GM19397 (cell line): ENCODE results near the gene ZNF792.
"Not testable (repeated sequence)": the region's sequence is repeated elsewhere in the genome, so short reads cannot be mapped to it uniquely, and the experiment has no call there.

Experiments
- ATAC-seq: cut with Tn5 transposase; IDR thresholded peaks from one replicate; pipeline ENCODE4 v1.9.1; 2021; ENCODE audit warnings: mild to moderate bottlenecking, moderate library complexity; ENCODE audit not compliant: unreplicated experiment

The ZNF792 gene

DNA sequence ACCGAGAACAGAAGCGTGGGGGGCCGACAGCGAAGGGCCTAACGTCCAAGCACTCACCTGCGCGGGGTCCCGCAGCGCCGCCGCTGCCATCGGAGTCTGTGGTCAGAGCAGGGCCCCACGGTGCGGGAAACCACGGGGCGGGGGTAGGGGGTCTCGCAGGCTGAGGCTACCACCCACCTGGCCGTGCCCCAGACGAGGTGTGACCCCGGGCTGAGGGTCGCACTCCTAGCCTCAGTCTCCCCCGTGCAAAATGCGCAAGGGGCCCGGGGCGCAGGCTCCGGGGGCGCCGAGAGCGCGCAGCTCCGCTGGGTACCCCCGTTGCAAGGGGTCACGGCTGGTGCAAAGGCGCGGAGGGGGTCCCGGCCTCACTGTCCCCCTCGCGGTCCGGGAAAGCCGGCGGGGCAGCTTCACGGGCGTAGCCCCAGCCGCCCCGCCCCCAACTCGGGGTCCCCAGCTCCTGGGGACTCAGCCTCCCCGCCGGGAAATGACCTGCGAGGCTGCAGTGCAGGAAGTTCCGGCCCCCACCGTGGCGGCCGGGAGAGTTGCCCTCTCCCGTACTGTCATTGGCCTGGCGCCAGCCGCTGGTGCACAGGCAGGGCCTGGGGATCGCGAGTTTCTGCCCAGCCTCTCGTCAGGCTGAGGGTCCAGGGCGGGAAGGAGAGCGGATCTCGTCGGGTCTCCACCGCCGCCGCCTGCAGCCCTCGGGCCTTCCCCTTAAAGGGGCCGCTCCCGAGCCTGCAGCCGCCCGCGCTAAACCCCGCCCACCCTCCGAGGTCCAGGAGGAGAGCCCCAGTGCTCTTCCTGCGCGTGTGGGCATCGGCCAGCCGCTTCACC lies at the start of gene ZNF792:
ZNF792 (minus strand) TSS at position 657 of the 834 bp plus-strand sequence; CDS start at position 90, 567 bp downstream.
- ATAC-seq = peak; percentile 56

DNA sequence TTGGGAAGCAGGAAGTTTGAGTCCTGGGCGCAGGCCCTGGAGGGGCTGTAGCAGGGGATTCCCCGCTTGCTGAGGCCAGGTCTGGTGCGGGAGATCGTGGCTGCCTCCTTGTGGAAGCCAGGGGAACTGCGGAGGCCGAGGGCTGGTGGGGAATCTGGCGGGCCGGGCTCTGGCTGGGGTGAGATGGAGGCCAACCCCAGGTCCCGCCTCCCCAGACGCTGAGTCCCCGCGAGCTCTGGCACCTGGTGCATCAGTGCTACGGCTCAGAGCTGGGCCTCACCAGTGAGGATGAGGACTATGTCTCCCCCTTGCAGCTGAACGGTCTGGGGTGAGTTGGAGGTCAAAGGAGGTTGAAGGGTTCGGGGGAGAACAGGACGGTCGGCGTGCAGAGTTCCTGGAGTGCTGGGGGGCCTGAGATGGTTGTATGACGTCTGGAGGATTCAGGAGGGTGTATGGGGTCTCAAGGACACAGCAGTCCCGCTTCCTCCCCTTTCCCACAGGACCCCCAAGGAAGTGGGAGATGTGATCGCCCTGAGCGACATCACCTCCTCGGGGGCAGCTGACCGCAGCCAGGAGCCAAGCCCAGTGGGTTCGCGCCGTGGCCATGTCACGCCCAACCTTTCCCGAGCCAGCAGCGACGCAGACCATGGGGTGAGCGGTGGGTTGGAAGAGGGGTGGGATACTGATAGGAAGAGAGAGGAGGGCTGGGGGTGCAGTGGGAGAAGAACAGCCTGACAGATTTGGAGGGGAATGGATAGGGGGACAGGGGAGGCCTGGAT lies 49.2 kb upstream of the ZNF792 start:
- ATAC-seq = peak; percentile 65

DNA sequence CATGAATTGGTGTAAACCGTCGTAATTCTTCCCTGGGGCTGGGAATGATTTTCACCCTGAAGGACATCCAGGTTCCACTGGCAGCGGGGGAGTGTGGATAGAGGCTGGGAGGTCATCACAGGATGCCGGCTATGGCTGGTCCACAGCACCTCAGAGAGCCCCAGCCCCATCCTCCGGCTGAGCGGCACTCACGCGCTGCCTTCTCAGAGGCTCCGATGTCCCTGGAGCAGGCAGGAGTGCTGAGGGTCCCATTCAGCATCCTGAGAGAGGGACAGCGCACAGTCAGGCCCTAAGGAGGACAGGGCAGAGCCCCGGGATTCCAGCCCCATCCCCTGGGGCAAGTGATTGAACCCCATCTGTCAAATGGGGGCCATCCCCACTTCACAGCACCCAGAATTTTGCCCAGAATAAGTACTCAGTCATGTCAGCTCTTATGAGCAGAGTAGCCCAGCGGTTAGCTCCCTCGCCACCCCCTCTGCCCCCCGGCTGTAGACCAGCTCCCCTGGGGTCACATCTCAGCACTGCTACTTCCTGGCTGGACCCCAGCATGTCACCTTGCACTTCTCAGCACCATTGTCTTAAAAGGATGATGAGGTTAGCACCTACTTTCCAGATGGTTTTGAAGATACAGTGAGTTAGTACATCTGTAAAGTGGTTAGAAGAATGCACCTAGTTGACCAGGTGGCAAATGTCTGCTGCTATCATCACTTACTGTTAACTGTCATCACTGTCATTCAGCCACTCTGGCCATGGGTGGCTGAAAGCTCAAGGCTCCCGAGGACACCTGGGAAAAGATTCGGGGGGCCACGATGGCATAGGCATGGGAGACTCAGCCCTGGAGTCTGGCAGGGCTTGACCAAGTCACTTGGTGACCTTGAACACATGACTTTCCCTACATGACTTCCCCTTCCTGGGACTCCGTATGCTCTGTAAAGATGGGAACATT lies 48.0 kb upstream of the ZNF792 start:
- ATAC-seq = no peak

DNA sequence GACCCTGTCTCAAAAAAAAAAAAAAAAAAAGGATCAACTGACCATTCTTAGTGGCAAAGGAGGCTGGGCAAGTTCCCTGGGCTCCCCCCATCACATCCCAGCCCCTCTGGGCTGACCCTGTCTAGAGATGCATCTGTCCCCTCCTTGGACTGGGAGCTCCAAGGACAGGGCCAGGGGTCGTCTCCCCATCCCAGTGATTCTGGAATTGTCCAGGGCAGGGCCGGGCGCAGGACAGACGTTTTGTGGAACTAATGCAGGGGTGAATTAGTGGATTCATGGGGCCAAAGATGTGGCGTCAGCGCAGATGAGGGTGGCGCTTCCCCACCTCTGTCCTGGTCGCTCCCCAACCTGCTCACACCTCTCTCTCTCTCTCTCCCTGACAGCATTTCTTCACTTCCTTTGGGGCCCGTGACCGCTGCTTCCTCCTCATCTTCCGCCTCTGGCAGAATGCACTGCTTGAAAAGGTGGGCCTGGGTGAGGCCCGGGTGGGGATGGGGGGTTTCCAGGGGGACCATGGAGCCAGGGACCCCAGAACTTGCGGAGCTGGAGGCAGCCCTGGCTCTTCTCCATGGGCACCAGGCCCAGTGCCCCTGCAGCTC lies 47.2 kb upstream of the ZNF792 start:
- no peak for ATAC-seq

DNA sequence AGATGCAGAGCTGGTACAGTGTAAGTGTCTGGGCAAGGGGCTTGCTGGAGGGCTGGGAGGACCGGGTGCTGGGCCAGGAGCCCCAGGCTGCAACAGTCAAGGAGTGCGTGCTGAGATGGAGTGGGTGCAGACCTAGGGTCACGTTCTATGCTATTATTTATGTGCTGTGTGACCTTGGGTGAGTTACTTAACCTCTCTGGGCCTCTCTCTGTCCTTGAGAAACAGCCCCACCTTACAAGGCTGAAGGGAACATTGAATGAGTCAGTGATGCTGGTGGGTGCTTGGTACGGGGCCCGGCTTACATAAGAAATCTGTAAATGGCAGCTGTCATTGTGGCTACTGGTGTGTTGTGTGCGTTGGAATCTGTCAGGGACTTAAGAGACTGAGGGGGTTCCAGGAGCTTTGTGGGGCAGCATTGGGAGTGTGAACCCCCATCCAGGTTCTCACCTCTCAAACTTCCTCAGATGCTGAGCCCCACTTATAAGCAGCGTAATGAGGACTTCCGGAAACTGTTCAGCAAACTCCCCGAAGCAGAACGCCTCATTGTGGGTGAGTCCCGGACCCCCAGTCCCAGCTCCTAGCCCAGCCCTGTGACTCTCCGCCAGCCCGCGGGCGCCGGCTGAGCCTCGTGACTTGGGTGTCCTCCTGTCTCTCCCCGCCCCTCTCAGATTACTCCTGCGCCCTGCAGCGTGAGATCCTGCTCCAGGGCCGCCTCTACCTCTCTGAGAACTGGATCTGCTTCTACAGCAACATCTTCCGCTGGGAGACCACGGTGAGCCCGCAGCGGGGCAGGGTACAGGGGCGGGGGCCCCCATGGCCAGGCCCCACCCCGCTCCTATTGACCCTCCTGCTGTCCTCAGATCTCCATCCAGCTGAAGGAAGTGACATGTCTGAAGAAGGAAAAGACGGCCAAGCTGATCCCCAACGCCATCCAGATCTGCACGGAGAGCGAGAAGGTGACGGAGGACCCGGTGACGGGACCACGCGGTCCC lies 45.7 kb upstream of the ZNF792 start:
- ATAC-seq = no peak

DNA sequence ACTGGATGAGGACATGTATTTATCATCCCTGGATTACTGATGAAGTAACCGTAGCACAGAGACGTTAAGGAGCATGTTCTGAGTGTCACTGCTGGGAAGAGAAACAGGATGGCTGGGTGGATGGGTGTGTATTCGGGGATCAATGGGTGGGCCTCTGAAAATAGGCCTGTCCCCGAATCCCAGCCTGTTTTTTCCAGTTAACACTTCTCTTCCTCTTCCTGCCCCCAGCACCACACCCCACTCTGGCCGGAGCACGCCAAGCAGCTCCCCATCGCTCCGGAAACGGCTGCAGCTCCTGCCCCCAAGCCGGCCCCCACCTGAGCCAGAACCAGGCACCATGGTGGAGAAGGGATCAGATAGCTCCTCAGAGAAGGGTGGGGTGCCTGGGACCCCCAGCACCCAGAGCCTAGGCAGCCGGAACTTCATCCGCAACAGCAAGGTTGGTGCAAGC lies 44.9 kb upstream of the ZNF792 start:
- ATAC-seq = no peak

DNA sequence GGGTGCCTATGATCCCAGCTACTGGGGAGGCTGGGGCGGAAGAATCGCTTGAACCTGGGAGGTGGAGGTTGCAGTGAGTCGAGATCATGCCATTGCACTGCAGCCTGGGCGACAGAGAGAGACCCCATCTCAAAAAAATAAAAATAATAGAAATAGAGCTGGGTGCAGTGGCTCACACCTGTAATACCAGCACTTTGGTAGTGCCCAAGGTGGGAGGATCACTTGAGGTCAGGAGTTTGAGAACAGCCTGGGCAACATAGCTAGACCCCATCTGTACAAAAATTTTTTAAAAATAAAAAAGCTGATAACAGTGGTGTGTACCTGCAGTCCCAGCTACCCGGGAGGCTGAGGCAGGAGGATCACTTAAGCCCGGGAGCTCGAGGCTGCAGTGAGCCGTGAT lies 43.4 kb upstream of the ZNF792 start:
- ATAC-seq = not testable (repeated sequence)

DNA sequence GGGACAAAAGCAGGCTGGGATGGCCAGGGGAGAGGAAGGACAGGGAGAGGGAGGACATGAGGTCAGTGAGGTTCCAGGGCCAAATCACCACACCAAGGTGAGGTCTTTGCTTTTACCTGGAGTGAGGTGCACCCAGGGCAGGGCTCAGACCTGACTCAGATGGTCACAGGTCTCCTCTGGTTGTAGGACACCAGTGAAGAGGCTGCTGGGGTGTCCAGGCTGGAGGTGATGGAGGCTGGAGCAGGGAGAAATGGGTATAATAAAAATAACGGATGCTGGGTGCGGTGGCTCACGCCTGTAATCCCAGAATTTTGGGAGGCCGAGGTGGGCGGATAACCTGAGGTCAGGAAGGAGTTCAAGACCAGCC lies 43.0 kb upstream of the ZNF792 start:
- no peak for ATAC-seq

DNA sequence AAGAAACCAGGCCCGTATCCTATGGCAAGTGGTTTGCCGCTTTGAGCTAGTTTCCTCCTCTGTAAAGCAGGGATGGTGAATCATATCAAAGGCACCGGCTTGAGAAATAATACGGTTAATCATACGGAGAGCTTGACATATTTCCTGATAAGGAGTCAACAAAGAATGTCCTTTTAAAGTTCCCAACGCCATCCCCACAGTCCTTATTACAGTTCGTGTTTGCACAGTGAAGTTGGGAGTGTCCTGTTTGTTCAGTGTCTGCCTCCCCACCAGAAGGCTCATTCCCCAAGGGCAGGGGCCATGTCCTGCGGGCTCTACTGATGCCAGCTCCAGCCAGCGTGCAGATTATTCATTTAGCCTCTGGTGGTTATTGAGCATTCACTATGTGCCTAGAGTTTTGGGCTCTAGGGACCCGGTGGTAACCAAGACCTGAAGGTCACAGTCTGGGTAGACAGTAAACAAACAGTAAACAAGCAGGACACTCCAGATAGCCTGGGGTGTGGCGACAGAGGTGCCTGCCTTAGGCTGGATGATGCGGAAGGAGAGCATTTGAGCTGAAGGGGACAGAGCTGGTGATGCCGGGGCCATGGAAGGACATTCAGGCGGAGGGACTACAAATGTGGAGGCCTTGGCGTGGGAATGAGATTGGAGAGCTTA lies 42.4 kb upstream of the ZNF792 start:
- ATAC-seq = no peak

DNA sequence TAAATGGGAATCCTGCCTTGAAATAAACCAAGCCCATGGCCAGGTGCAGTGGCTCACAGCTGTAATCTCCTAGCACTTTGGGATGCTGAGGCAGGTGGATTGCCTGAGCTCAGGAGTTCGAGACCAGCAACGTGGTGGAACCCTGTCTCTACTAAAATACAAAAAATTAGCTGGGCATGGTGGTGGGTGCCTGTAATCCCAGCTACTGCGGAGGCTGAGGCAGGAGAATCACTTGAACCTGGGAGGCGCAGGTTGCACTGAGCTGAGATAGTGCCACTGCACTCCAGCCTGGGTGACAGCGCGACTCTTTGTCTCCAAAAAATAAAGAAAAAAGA lies 41.9 kb upstream of the ZNF792 start:
- not testable (repeated sequence) for ATAC-seq

DNA sequence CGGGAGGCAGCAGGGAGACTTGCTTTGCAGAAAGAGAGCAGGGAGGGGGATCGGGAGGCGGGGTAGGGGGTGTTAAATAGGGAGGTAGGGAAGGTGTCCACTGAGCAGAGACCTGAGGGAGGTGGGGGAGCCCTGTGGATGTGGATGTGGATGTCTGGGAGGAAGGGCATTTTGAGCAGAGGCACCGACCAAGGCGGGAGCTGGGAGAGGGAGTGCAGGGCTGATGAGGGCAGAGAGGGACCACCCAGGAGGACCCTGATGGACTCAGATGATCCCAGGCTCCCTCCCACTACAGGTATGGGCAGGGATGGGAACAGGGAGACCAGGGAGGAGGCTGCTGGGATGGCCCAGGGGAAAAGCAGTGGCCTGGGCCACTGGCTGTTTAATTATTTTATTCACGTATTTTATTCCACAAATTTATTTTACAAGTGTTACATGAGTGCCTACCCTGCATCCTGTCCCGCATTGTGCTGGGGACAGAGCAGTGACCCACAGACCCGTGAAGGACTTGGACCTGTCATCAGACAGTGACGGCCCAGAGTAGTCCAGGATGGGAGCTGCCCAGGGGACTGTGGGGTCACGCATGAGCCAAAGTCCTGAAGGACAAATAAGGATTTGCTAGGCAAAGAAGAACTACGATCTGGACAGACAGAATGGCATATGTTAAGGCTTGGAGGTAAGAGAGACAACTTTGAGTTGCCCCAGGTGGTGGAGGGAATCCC lies 41.4 kb upstream of the ZNF792 start:
- ATAC-seq = no peak

DNA sequence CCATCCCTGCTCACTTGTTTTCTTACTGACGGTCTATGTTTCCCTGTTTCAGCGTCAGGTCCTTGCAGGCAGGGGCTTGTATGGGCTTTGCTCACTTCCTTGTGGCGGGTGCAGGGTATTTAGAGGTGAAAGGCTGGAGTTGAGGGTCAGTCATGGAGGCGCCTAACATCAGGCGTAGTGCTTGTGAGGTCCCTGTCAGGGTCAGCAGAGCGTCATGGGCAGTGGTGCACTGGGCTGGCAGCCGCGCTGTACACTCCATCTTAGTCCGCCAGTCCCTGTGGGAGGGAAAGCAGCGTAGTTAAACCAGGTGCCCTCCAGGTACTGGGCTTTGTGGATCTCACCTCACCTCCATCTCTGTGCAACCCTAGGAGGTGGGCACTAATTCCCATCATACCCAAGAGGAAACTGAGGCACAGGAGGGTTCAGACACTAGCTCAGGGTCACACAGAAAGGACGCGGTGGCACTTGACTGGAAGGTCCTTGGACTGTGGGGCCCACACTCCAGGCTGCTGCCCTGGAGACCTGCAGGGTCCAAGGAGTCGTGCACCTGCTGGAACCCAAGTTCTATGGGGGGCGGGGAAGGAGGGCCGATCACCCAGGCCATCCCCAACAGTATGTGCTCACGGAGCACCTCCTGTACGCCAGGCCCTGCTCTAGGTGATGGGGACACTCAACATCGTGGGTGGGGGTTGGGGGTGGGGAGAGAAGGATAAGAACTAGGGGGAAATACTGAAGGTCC lies 40.7 kb upstream of the ZNF792 start:
- ATAC-seq = no peak

DNA sequence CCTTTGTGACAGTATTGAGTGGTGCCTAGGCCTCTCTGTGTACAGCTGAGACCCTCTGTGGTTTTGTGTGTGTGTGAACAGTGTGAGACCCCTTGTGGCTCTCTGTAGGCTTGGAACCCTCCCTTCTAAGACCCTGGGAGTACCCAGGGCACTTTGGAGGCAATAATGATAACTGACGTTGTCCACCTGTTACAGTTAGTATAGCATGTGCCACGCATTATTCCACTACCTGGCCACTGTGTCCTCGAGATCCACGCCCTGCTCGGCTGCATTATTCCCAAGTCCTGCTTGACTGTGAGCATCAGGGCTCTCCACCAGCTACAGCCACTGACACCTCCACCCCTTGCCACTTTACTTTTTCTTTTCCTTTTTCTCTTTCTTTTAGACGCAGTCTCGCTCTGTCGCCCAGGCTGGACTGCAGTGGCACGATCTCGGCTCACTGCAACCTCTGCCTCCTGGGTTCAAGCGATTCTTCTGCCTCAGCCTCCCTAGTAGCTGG lies 38.1 kb upstream of the ZNF792 start:
- ATAC-seq = no peak

DNA sequence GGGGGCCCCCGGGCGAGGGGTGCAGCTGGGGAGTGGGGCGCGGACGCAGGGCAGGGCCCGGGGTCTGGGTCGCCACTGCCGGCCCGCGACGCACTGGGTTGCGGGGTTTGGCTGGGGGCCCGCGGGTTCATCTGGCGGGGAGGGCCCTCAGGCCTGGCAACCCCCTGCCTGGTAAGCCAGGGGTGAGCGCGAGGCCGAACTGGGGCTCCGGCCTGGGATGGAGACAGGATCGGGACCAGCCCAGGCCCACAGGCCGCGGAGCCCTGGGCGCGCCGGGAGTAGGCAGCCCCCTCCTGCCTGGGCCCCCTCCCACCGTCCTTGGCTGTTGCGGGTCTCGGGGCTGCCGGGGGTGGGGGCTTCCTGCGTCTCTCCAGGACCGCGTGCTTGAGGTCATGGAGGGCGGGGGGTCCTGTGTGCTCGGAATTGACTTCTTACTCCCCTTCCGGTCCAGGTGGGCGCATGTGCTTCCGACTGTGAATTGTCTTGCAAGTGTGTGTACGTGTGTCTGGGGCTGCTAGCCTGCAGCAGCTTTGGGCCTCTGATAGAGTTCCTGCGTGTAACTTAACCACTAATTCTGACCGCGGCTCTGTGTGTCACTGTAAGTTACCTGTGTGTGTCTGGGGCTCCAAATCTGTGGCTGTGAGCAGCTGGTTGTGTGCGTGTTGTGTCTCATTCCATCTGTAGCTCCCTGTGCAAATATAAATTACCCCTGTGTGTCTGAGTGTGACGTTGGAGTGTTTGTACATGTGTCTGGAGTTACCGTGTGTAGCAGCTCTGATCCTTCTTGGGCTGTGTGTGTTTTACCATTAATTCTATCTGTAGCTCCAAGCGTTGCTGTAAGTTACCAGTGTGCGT lies 36.8 kb upstream of the ZNF792 start:
- ATAC-seq = peak; percentile 22

DNA sequence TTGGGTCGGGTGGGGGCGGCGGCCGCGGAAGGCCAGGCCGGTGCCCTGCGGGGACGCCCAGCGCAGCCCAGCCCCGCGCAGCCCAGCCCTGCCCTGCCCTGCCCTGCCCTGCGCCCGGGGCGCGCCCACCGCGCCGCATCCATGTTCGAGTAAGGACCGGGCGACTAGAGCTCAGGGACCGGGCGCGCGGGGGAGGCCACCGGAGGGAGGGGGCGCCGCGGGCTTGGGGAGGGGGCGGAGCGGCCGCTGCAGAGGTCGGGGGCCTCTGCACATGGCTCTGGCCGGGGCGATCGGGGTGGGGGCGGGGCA lies 36.3 kb upstream of the ZNF792 start:
- ATAC-seq = no peak

DNA sequence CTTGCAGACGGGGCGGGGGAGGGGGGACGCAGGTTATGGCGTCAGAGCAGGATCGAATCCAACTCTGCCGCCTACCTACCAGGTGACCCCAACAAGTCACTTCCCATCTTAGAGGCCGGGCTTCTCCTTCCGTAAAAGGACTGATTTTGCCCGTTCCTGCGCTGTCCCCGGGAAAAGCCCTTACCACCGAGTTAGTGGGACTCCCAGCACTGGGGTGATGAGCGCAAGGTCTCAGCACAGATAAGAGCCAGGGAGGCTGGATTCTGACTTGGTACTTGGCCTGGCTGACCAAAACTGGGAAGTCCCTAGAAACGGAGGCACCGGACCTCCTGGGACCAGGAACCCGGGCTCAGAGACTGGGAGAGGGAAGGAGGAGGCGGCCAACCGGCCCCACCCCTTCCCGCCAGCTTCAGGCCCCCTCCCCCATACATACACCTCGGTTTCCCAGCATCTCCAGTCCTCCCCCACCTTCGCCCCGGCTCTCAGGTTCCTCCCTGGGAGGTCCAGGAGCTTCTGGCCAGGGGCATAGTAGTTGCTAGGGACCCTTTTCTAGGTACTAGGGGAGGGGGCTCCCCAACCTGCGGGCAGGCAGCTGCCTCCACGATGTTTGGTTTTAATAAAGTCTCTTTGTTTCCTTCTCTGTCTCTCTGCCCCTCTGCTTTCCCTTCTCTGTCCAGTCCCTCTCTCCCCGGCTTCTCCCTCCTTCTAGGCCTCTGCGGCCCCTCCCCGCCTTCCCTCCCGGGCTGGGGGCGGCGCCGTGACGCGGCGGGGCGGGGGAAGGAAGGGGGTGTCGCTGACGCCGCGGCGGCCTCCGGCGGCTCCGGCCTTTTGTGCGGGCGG lies 35.7 kb upstream of the ZNF792 start, which contains the start of gene GRAMD1A:
GRAMD1A (plus strand) TSS at position 826 of the 840 bp plus-strand sequence. CDS start 156 bp downstream, outside the sequence.
- peak; percentile 59 for ATAC-seq
